Activated CD8-positive, alpha-beta memory T cell treated with anti-CD3 and anti-CD28 coated beads for 24 hours (primary cell): ENCODE data around the gene SAMMSON.

Experiments used
- DNase-seq: peaks from one replicate; pipeline ENCODE4 v3.0.0-alpha.2; 2020

Gene SAMMSON

GRCh38 chr3:69999140-70000027 lies at the start of gene SAMMSON:
Gene SAMMSON, plus strand, starts transcription at chr3:69999733.
- no peak for DNase-seq

DNA sequence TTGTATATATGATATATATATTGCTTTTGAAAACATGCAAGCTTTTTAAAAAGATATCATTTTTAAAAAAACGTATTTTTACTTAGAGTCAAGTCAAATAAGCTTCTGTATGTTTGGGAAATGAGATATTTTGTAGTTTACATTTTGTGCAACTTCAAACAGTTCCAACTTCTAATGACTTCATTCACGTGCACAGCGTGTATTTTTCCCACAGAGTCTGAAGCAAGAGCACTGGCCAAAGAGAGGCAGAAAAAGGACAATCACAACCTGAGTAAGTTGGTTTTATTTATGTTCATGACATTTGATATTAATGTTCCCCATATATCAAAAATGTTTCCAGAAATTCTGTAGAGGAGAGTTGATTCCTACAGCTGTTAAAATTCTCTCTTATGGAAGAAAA lies 47.9 kb upstream of the SAMMSON start:
- no peak for DNase-seq

DNA sequence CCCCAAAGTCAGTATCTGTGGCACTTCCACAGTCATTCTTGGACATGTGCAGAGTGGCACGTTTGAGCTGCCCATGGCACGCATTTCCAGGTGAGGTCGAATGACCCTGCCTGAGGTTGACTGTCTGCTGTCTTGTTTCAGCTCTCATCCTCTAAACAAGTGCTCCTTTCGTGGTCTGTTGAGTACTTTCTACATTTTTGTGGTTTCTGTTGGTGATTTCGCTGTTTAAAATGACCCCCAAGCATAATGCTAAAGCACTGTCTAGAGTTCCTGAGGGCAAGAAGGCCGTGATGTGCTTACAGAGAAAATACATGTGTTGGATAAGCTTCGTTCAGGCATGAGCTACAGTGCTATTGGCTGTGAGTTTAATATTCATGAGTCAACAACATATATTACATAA lies 40.0 kb upstream of the SAMMSON start:
- DNase-seq = no peak

- no peak for DNase-seq
Observed at GRCh38 chr3:69961706-69962439, 37.7 kb upstream of the SAMMSON start.

- DNase-seq = no peak
Observed at GRCh38 chr3:69963643-69964042, 35.9 kb upstream of the SAMMSON start.

DNA sequence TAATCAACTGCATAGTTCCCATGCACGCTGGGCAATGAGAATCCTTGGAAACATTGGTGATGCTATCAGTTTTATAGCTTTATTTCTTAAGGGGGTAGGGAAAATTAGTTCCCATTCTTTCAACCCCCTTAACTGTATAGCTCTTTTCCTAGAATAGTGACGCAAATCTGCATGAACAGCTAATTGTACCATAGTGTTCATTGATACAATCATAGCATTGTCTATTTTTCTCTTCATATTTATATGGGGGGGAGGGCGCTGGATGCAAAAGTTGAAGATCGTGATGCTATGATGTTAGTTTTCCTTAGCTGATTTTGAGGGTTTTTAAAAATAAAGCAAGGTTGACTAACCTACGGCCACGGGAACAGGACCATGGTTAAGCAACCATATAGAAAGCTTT lies 32.4 kb upstream of the SAMMSON start:
- DNase-seq = no peak

DNA sequence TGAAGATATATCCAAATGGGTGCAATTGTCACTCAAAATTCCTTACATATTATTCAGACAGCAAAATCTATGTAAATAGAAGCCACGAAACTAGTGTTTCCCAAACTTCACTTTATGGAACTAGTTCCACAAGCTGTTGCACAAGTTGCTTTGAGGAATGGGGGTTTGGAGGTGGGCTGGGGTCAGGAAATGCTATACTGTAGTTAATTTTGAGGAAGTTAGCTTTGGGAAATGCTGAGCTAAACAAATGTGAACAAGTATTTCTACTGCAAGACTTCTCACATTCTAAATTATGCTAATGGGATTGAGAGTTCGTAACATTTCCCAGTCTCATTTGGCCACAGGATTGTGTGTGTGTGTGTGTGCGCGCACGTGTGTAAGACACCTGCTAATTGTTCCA lies 28.7 kb upstream of the SAMMSON start:
- DNase-seq = no peak

DNA sequence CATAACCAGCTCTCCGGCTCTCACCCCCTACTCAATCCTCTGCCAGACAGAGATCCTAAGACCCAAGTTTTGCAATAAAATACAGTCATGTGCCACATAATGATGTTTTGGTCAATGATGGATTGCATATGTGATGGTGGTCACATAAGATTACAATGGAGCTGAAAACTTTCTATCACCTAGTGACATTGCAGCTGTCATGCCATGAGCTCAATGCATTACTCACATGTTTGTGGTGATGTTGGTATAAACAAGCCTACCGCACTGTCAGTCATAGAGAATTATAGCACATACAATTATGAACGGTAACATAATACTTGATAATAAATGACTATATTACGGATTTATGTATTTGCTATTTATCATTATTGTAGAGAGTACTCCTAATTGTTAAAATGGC lies 26.9 kb upstream of the SAMMSON start:
- DNase-seq = no peak

GRCh38 chr3:69976021-69976420 lies 23.5 kb upstream of the SAMMSON start:
- DNase-seq = no peak

DNA sequence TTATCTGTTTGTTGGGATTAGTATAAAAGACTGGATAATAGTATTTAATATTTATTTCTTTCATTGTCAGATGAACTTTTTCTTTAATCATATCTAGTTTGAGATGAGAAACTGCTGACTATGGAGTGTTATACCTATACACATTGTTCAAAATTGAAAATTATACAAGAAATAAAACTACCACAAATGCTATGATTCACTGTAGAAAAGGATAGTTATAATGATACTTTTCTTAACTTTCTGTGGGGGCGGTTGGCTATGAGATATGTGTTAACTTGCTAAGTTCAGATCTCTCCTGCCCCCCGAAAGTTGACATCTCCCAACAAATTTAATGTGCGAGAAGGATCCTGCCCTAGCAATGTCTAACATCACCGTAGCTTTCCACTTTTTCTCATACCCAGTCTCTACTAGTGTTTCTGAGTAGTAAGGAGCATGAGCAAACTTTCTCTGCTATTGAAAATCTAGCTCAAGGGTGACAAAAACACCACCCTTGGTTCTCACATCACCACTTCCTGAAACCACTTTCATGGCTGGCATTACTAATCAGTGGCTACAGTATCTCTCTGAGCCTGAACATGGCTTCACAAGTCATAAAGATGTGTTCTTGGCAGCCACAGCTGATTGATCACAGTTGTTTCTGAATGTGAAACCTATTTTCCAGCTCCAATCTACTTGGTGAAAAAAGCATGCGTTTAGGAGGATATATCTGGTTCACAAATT lies 15.8 kb upstream of the SAMMSON start:
- no peak for DNase-seq

- no peak for DNase-seq
Observed at GRCh38 chr3:69985266-69985665, 14.3 kb upstream of the SAMMSON start.

GRCh38 chr3:69986419-69986818 lies 13.1 kb upstream of the SAMMSON start:
- no peak for DNase-seq

DNA sequence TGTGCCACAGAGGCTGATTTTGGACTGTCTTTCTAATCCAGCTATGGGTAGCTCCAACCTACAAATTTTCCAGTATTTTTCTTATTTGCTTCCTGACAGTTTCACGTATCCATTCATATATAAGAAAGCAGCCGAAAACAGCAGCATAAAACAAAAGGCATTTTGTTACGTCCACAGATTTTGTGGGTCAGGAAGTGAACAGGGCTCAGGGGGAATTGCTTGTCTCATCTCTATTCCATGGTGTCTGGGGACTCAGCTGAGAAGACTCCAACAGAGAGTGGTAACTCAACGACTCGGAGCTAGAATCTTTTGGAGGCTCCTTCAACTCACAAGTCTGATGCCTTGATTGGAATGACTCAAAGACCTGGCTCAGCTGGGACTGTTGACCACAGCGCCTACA lies 11.7 kb upstream of the SAMMSON start:
- no peak for DNase-seq

- no peak for DNase-seq
Observed at GRCh38 chr3:69993757-69994156, 5.8 kb upstream of the SAMMSON start.

- no peak for DNase-seq
Observed at GRCh38 chr3:69994919-69995318, 4.6 kb upstream of the SAMMSON start.

- no peak for DNase-seq
Observed at GRCh38 chr3:69997631-69998307, 1.8 kb upstream of the SAMMSON start.

DNA sequence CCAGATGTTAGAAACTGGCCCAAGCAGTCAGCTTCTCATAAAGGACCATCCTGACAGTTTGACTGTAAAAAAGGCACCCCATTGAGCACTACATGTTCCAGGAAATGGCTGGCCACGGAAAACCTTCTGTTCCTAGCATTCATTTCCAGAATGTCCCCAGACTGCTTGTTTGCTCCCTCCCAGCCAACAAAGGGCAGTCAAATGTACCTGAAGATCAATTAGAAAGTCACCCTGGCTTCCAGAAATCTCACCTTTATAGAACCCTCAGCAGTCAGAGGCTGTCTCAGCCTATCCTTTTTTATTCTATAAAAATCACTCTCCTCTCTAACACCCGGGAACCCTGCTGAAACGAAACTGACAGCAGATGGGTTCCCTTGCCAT lies 784 bp upstream of the SAMMSON start:
- no peak for DNase-seq

GRCh38 chr3:70000028-70000410 lies 486 bp downstream of the SAMMSON start:
- no peak for DNase-seq

GRCh38 chr3:70000563-70001081 lies 1.1 kb downstream of the SAMMSON start:
- no peak for DNase-seq

DNA sequence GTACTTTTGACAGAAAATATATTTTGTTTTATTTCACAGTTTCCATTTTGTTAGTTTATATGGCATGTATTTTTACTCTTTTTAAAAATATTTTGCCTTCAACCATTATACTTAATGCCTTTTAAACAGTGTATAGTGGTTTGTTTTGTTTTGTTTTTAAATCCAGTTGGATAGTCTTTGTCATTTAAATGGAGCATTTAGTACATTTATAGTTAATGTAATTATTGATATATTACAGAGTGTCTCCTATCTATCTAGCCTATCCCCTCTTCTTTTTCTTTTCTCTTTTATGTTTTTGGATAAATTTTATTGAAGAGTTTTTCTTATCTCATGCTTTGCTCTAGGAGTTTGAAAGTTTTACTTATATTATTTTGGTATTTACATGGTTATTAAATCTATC lies 3.6 kb downstream of the SAMMSON start:
- no peak for DNase-seq

GRCh38 chr3:70006089-70006488 lies 6.6 kb downstream of the SAMMSON start:
- no peak for DNase-seq

GRCh38 chr3:70010346-70010745 lies 10.8 kb downstream of the SAMMSON start:
- DNase-seq = no peak

- no peak for DNase-seq
Observed at GRCh38 chr3:70011582-70011981, 12.0 kb downstream of the SAMMSON start.
